K562 treated with DMSO at 1 percent for 48 hours (cell line): Measurements from ENCODE around the gene PTPRE. TPM values are rescaled to one million over a fixed set of nuclear protein-coding genes. Genes with fewer than 3 reads are reported as not detected.

Source experiments
- total RNA-seq: library from RNA; unstranded; fragments of 300-600 nt; gene quantifications from 2 replicates; pipeline ENCODE4 v1.2.3, GENCODE V29; 2022; ENCODE audit warnings: low replicate concordance; ENCODE audit errors: extremely low read depth

PTPRE gene
- total RNA-seq: not detected in 2 replicates

GRCh38 chr10:127906548-127907377 lies at the start of gene PTPRE:
PTPRE (plus strand) TSS chr10:127907103; CDS start chr10:128040882, 133,779 bp downstream.

GRCh38 chr10:127892743-127893142 lies 14.2 kb upstream of the PTPRE start, which contains the start of gene CLRN3:
CLRN3 (minus strand) TSS chr10:127892941; CDS start chr10:127892784, 157 bp downstream.

GRCh38 chr10:128125944-128126764 lies 219.3 kb downstream of the PTPRE start, which contains the start of gene MKI67:
MKI67 (minus strand) TSS chr10:128126423; CDS start chr10:128125667, 756 bp downstream.

Other genes with a start within 250 kb of the PTPRE start
- gene FOXI2, start 169.9 kb upstream of the PTPRE start, total RNA-seq: not detected in 2 replicates
- not detected in 2 replicates for gene CLRN3, start 14.2 kb upstream of the PTPRE start, total RNA-seq
- gene MKI67, start 219.3 kb downstream of the PTPRE start, total RNA-seq: not detected in 2 replicates